ENCODE results near the gene SLC44A2. TPM values are rescaled to one million over a fixed set of nuclear protein-coding genes. Genes with fewer than 3 reads are reported as not detected.
A peak's percentile ranks its signal among the peaks of the same experiment; 100 is the strongest.

Gene SLC44A2
- total RNA-seq, 2 donors from 2014 or later: 186 to 200 TPM

GRCh38 chr19:10685210-10685609, 59.9 kb downstream of the SLC44A2 start:
- H3K27me3 Mint-ChIP-seq: no peaks in the 10 kb centered on the region
- peak overlapping the region; percentile 41 for H3K27ac Mint-ChIP-seq
- DNase-seq (no peak), ATAC-seq (no peak)
- H3K4me3 Mint-ChIP-seq: no peak overlapping the region
- H3K36me3 Mint-ChIP-seq (ENCODE audit: low read depth): peaks cover 3% of the 10 kb centered on the region
- H3K9me3 ChIP-seq (ENCODE audit: control insufficient read depth, low read length, poor library complexity, severe bottlenecking): no peaks in the 10 kb centered on the region
- H3K4me1 Mint-ChIP-seq: peaks cover 4% of the 10 kb centered on the region

- Mint-ChIP-seq H3K4me1 (peaks cover 4% of the 10 kb centered on the region), H3K36me3 (ENCODE audit: low read depth) (peaks cover 3% of the 10 kb centered on the region), H3K4me3 (no peak overlapping the region), H3K27ac (no peak overlapping the region), H3K27me3 (no peaks in the 10 kb centered on the region)
- H3K9me3 ChIP-seq (ENCODE audit: control insufficient read depth, low read length, poor library complexity, severe bottlenecking): no peaks in the 10 kb centered on the region
- DNase-seq (no peak), ATAC-seq (no peak)
Measured at GRCh38 chr19:10686193-10686592, 60.8 kb downstream of the SLC44A2 start.

- Mint-ChIP-seq H3K4me1 (peaks cover 6% of the 10 kb centered on the region), H3K27ac (no peak overlapping the region), H3K36me3 (ENCODE audit: low read depth) (peaks cover 3% of the 10 kb centered on the region), H3K27me3 (no peaks in the 10 kb centered on the region), H3K4me3 (no peak overlapping the region)
- ATAC-seq (no peak), DNase-seq (no peak)
- no peaks in the 10 kb centered on the region for H3K9me3 ChIP-seq (ENCODE audit: control insufficient read depth, low read length, poor library complexity, severe bottlenecking)
Measured at GRCh38 chr19:10686661-10687517, 61.5 kb downstream of the SLC44A2 start.

GRCh38 chr19:10687518-10688288, 62.4 kb downstream of the SLC44A2 start:
- Mint-ChIP-seq H3K27ac (peak overlapping the region; percentile 51), H3K36me3 (ENCODE audit: low read depth) (peaks cover 3% of the 10 kb centered on the region)
- ATAC-seq: no peak

GRCh38 chr19:10688545-10689280, 63.4 kb downstream of the SLC44A2 start:
- H3K27me3 Mint-ChIP-seq: no peaks in the 10 kb centered on the region
- H3K4me3 Mint-ChIP-seq: no peak overlapping the region
- DNase-seq: no peak
- ATAC-seq: no peak
- H3K27ac Mint-ChIP-seq: peak overlapping the region; percentile 78
- peaks cover 3% of the 10 kb centered on the region for H3K36me3 Mint-ChIP-seq (ENCODE audit: low read depth)
- peaks cover 11% of the 10 kb centered on the region for H3K4me1 Mint-ChIP-seq
- no peaks in the 10 kb centered on the region for H3K9me3 ChIP-seq (ENCODE audit: control insufficient read depth, low read length, poor library complexity, severe bottlenecking)

More at GRCh38 chr19:10687518-10688288, 62.4 kb downstream of the SLC44A2 start:
- no peaks in the 10 kb centered on the region for H3K9me3 ChIP-seq (ENCODE audit: control insufficient read depth, low read length, poor library complexity, severe bottlenecking)
- H3K4me1 Mint-ChIP-seq: peaks cover 10% of the 10 kb centered on the region
- H3K4me3 Mint-ChIP-seq: peak overlapping the region; percentile 61
- H3K27me3 Mint-ChIP-seq: no peaks in the 10 kb centered on the region
- DNase-seq: no peak

- Mint-ChIP-seq H3K27ac (peak overlapping the region; percentile 78), H3K27me3 (peaks cover under 1% of the 10 kb centered on the region), H3K4me1 (peaks cover 16% of the 10 kb centered on the region), H3K36me3 (ENCODE audit: low read depth) (peaks cover 3% of the 10 kb centered on the region), H3K4me3 (no peak overlapping the region)
- H3K9me3 ChIP-seq (ENCODE audit: control insufficient read depth, low read length, poor library complexity, severe bottlenecking): no peaks in the 10 kb centered on the region
- peak; percentile 11 for ATAC-seq
- DNase-seq: no peak
Measured at GRCh38 chr19:10690341-10690781, 65.0 kb downstream of the SLC44A2 start.

GRCh38 chr19:10691178-10691881, 66.0 kb downstream of the SLC44A2 start:
- peaks cover 8% of the 10 kb centered on the region for H3K27me3 Mint-ChIP-seq
- peaks cover 24% of the 10 kb centered on the region for H3K4me1 Mint-ChIP-seq
- H3K36me3 Mint-ChIP-seq (ENCODE audit: low read depth): peaks cover 3% of the 10 kb centered on the region
- H3K4me3 Mint-ChIP-seq: peak overlapping the region; percentile 73
- H3K9me3 ChIP-seq (ENCODE audit: control insufficient read depth, low read length, poor library complexity, severe bottlenecking): no peaks in the 10 kb centered on the region
- DNase-seq (no peak), ATAC-seq (no peak)
- H3K27ac Mint-ChIP-seq: peak overlapping the region; percentile 78

GRCh38 chr19:10691883-10692282, 66.5 kb downstream of the SLC44A2 start:
- ATAC-seq: no peak

GRCh38 chr19:10692673-10693264, 67.4 kb downstream of the SLC44A2 start:
- peaks cover 26% of the 10 kb centered on the region for H3K4me1 Mint-ChIP-seq
- peaks cover 8% of the 10 kb centered on the region for H3K27me3 Mint-ChIP-seq
- DNase-seq (no peak), ATAC-seq (no peak)
- H3K9me3 ChIP-seq (ENCODE audit: control insufficient read depth, low read length, poor library complexity, severe bottlenecking): no peaks in the 10 kb centered on the region
- peak overlapping the region; percentile 92 for H3K27ac Mint-ChIP-seq
- peaks cover 3% of the 10 kb centered on the region for H3K36me3 Mint-ChIP-seq (ENCODE audit: low read depth)
- H3K4me3 Mint-ChIP-seq: peak overlapping the region; percentile 66

More at GRCh38 chr19:10691883-10692282, 66.5 kb downstream of the SLC44A2 start:
- Mint-ChIP-seq H3K4me3 (peak overlapping the region; percentile 73), H3K27ac (no peak overlapping the region), H3K27me3 (peaks cover 8% of the 10 kb centered on the region), H3K36me3 (ENCODE audit: low read depth) (peaks cover 3% of the 10 kb centered on the region), H3K4me1 (peaks cover 26% of the 10 kb centered on the region)
- H3K9me3 ChIP-seq (ENCODE audit: control insufficient read depth, low read length, poor library complexity, severe bottlenecking): no peaks in the 10 kb centered on the region
- no peak for DNase-seq

Other genes with a start within 250 kb of the SLC44A2 start
- gene TYK2, start 245.0 kb upstream of the SLC44A2 start, total RNA-seq: 100 to 1,000 TPM; 241 to 267 TPM
- 100 to 1,000 TPM; 198 to 207 TPM for gene CDC37, start 222.0 kb upstream of the SLC44A2 start, total RNA-seq
- 1 to 10 TPM; 5.7 to 9.5 TPM for gene PDE4A, start 205.0 kb upstream of the SLC44A2 start, total RNA-seq
- gene KEAP1, start 122.2 kb upstream of the SLC44A2 start, total RNA-seq: 10 to 100 TPM; 13.7 to 27.3 TPM
- gene S1PR5, start 108.1 kb upstream of the SLC44A2 start, total RNA-seq: 1 to 10 TPM in 1 of 2 donors, under 1 TPM in 1; 0.50 to 1.3 TPM
- gene ATG4D, start 81.6 kb upstream of the SLC44A2 start, total RNA-seq: 10 to 100 TPM; 70.6 to 70.7 TPM
- gene KRI1, start 59.5 kb upstream of the SLC44A2 start, total RNA-seq: 10 to 100 TPM; 33.9 to 43.7 TPM
- gene CDKN2D, start 56.6 kb upstream of the SLC44A2 start, total RNA-seq: 10 to 100 TPM; 71.0 to 83.3 TPM
- 1 to 10 TPM in 1 of 2 donors, not detected in 1; 2.0 TPM for gene AP1M2, start 38.2 kb upstream of the SLC44A2 start, total RNA-seq
- 100 to 1,000 TPM; 428 to 456 TPM for gene ILF3, start 28.8 kb downstream of the SLC44A2 start, total RNA-seq
- 10 to 100 TPM; 49.4 to 56.9 TPM for gene QTRT1, start 75.9 kb downstream of the SLC44A2 start, total RNA-seq
- 100 to 1,000 TPM; 267 to 273 TPM for gene DNM2, start 92.5 kb downstream of the SLC44A2 start, total RNA-seq
- gene TMED1, start 210.7 kb downstream of the SLC44A2 start, total RNA-seq: 10 to 100 TPM in 1 of 2 donors, 1 to 10 TPM in 1; 8.7 to 10.5 TPM
- gene C19orf38, start 222.9 kb downstream of the SLC44A2 start, total RNA-seq: 1 to 10 TPM; 1.6 to 2.2 TPM
- 10 to 100 TPM; 22.9 to 24.3 TPM for gene CARM1, start 246.0 kb downstream of the SLC44A2 start, total RNA-seq